GM18873 (cell line): ENCODE data around the gene TCERG1L.
"Not testable (repeated sequence)": the region's sequence is repeated elsewhere in the genome, so short reads cannot be mapped to it uniquely, and the experiment has no call there.

Source experiments
- ATAC-seq: cut with Tn5 transposase; IDR thresholded peaks from one replicate; pipeline ENCODE4 v1.9.1; 2021; ENCODE audit warnings: mild to moderate bottlenecking, moderate library complexity, moderate number of reproducible peaks; ENCODE audit not compliant: unreplicated experiment, low FRiP score

The TCERG1L gene

GRCh38 chr10:131115801-131116200 is 195.7 kb downstream of the TCERG1L start:
- no peak for ATAC-seq

GRCh38 chr10:131115321-131115720 is 196.2 kb downstream of the TCERG1L start:
- no peak for ATAC-seq

- no peak for ATAC-seq
Measured at GRCh38 chr10:131114846-131115245, 196.7 kb downstream of the TCERG1L start.

GRCh38 chr10:131113709-131114291 is 197.7 kb downstream of the TCERG1L start:
- ATAC-seq, result no peak

GRCh38 chr10:131113165-131113564 is 198.4 kb downstream of the TCERG1L start:
- ATAC-seq, result no peak

- no peak for ATAC-seq
Measured at GRCh38 chr10:131112691-131113090, 198.8 kb downstream of the TCERG1L start.

- no peak for ATAC-seq
Measured at GRCh38 chr10:131111471-131112080, 199.9 kb downstream of the TCERG1L start.

- no peak for ATAC-seq
Measured at GRCh38 chr10:131111007-131111406, 200.5 kb downstream of the TCERG1L start.

GRCh38 chr10:131110241-131110783 is 201.2 kb downstream of the TCERG1L start:
- no peak for ATAC-seq

GRCh38 chr10:131109726-131110125 is 201.8 kb downstream of the TCERG1L start:
- no peak for ATAC-seq

- no peak for ATAC-seq
Measured at GRCh38 chr10:131109291-131109690, 202.2 kb downstream of the TCERG1L start.

GRCh38 chr10:131107970-131108369 is 203.6 kb downstream of the TCERG1L start:
- ATAC-seq, result no peak

- ATAC-seq, result no peak
Measured at GRCh38 chr10:131102676-131103075, 208.8 kb downstream of the TCERG1L start.

GRCh38 chr10:131102147-131102546 is 209.4 kb downstream of the TCERG1L start:
- no peak for ATAC-seq

- ATAC-seq, result not testable (repeated sequence)
Measured at GRCh38 chr10:131100418-131101410, 210.8 kb downstream of the TCERG1L start.

- no peak for ATAC-seq
Measured at GRCh38 chr10:131099028-131099726, 212.3 kb downstream of the TCERG1L start.

GRCh38 chr10:131098416-131098952 is 213.0 kb downstream of the TCERG1L start:
- ATAC-seq, result no peak

GRCh38 chr10:131096031-131096430 is 215.5 kb downstream of the TCERG1L start:
- no peak for ATAC-seq

- no peak for ATAC-seq
Measured at GRCh38 chr10:131095313-131095580, 216.3 kb downstream of the TCERG1L start.
